Smooth muscle cell (in vitro differentiated cells): ENCODE results near the gene SKI. TPM values are rescaled to one million over a fixed set of nuclear protein-coding genes. Genes with fewer than 3 reads are reported as not detected.

Source experiments
- DNase-seq: peaks from one replicate; lab custom pipeline; 2025; ENCODE audit not compliant: unreplicated experiment; lab: John Stamatoyannopoulos, UW
- H2AFZ ChIP-seq: fragments of 200-600 bp; sonication (generic); 2 replicates; pipeline ENCODE4 v1.6.0; 2016; ENCODE audit warnings: antibody characterized with exemption, low read depth, mild to moderate bottlenecking
- H3F3A ChIP-seq: fragments of 200-600 bp; sonication (generic); 2 replicates; pipeline ENCODE4 v1.6.0; 2017; ENCODE audit warnings: antibody characterized with exemption, low read depth
- H3K27ac ChIP-seq: fragments of 200-600 bp; sonication (generic); 2 replicates; pipeline ENCODE4 v1.5.1; 2016; ENCODE audit warnings: low read depth, mild to moderate bottlenecking
- H3K27me3 ChIP-seq: fragments of 200-600 bp; sonication (generic); 2 replicates; pipeline ENCODE4 v1.6.1; 2016; ENCODE audit warnings: low read depth, mild to moderate bottlenecking
- H3K36me3 ChIP-seq: fragments of 200-600 bp; sonication (generic); 2 replicates; pipeline ENCODE4 v1.5.1; 2016; ENCODE audit warnings: low read depth
- H3K4me1 ChIP-seq: fragments of 200-600 bp; sonication (generic); 2 replicates; pipeline ENCODE4 v1.5.1; 2016; ENCODE audit warnings: low read depth
- H3K4me2 ChIP-seq: fragments of 200-600 bp; sonication (generic); 2 replicates; pipeline ENCODE4 v1.6.0; 2016; ENCODE audit warnings: mild to moderate bottlenecking
- H3K4me3 ChIP-seq: fragments of 200-600 bp; sonication (generic); 2 replicates; pipeline ENCODE4 v1.5.1; 2016; ENCODE audit warnings: mild to moderate bottlenecking
- H3K79me2 ChIP-seq: fragments of 200-600 bp; sonication (generic); 2 replicates; pipeline ENCODE4 v1.6.0; 2016; ENCODE audit warnings: low read depth, mild to moderate bottlenecking
- H3K9ac ChIP-seq: fragments of 200-600 bp; sonication (generic); 2 replicates; pipeline ENCODE4 v1.6.0; 2016; ENCODE audit warnings: low read depth
- H3K9me3 ChIP-seq: fragments of 200-600 bp; sonication (generic); replicated peaks from 2 replicates; pipeline ENCODE4 v1.5.1; 2016; ENCODE audit warnings: low read depth
- H4K20me1 ChIP-seq: fragments of 200-600 bp; sonication (generic); 2 replicates; pipeline ENCODE4 v1.6.0; 2016; ENCODE audit warnings: low read depth
- WGBS: methylation state at CpG from one replicate; pipeline ENCODE4 v1.1.7; 2016; ENCODE audit warnings: low lambda C conversion rate; 5-methylcytosine and 5-hydroxymethylcytosine counted together
- polyA plus RNA-seq: library from polyadenylated mRNA; unstranded; fragments of >200 nt; fragmentation: Nextera tagmentation; extraction: Ambion mirVana; gene quantifications from 2 replicates; pipeline ENCODE4 v1.2.1, GENCODE V29; 2016
- total RNA-seq: library from RNA; depleted of rRNA; stranded (reverse); fragments of >200 nt; gene quantifications from 2 replicates; pipeline ENCODE4 v1.2.3, GENCODE V29; 2014
- TF ChIP-seq, protein P1 (sequence below): fragments of 200-600 bp; sonication (generic); IDR thresholded peaks from 2 replicates; pipeline ENCODE4 v1.5.1; 2017; ENCODE audit warnings: borderline replicate concordance, mild to moderate bottlenecking, antibody characterized with exemption; ENCODE audit not compliant: insufficient read depth, poor library complexity, severe bottlenecking

SKI gene
- total and polyA plus RNA-seq, 2 experiments from 2014 or later, result 4.2 to 19.6 TPM

DNA sequence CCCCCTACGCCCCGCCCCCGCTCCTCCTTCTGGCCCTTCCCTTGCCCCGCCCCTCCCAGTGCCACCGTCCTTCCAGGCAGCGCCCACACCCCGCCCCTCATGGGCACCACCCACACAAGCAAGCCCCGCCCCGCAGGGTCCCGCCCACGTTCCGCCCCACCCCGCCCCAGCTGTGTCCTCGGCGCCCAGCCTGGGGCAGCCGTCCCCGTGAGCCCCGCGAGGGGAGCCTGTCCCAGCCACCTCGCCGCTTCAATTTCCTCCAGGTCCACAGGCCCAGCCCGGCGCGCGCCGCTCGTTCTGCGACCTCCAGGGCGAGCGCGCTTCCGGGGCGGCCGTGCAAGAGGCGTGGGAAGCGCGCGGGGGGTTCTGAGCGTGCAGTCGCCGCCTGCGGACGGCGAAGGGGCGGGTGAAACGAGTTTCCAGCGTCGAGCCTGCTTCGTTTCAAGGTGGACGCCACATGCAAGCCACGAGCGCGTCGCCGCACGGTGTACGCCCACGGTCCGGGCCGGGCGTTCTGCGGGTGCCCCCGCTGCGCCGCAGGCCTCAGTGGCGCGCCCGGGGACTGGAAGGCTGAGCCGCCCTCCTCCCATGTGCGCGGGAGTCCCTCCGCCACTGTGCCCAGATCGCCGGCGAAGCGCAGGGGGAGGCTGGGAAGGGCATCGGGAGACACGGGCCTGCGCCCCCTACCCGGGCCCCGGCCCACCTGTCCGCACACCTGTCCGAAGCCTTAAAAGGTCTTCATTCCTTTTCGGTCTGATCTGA lies 22.7 kb upstream of the SKI start:
- H3K9ac ChIP-seq, result peak overlapping the region; percentile 36
- peak overlapping the region; percentile 45 for H3K27ac ChIP-seq
- WGBS, result 15% methylated on average over 61 of the region's 84 CpGs
- peak overlapping the region; percentile 80 for H3K4me2 ChIP-seq
- H3K27me3 ChIP-seq, result no peaks in the 10 kb centered on the region
- H4K20me1 ChIP-seq, result no peaks in the 10 kb centered on the region
- peaks cover 19% of the 10 kb centered on the region for H3K4me1 ChIP-seq
- peak overlapping the region; percentile 38 for H2AFZ ChIP-seq
- H3K79me2 ChIP-seq, result peaks cover 8% of the 10 kb centered on the region
- H3K9me3 ChIP-seq, result no peaks in the 10 kb centered on the region
- peak; percentile 98 for DNase-seq
- H3F3A ChIP-seq, result peaks cover 10% of the 10 kb centered on the region
- no peaks in the 10 kb centered on the region for H3K36me3 ChIP-seq
- H3K4me3 ChIP-seq, result peak overlapping the region; percentile 53
- TF ChIP-seq, protein P1, sequence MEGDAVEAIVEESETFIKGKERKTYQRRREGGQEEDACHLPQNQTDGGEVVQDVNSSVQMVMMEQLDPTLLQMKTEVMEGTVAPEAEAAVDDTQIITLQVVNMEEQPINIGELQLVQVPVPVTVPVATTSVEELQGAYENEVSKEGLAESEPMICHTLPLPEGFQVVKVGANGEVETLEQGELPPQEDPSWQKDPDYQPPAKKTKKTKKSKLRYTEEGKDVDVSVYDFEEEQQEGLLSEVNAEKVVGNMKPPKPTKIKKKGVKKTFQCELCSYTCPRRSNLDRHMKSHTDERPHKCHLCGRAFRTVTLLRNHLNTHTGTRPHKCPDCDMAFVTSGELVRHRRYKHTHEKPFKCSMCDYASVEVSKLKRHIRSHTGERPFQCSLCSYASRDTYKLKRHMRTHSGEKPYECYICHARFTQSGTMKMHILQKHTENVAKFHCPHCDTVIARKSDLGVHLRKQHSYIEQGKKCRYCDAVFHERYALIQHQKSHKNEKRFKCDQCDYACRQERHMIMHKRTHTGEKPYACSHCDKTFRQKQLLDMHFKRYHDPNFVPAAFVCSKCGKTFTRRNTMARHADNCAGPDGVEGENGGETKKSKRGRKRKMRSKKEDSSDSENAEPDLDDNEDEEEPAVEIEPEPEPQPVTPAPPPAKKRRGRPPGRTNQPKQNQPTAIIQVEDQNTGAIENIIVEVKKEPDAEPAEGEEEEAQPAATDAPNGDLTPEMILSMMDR, result no peak

DNA sequence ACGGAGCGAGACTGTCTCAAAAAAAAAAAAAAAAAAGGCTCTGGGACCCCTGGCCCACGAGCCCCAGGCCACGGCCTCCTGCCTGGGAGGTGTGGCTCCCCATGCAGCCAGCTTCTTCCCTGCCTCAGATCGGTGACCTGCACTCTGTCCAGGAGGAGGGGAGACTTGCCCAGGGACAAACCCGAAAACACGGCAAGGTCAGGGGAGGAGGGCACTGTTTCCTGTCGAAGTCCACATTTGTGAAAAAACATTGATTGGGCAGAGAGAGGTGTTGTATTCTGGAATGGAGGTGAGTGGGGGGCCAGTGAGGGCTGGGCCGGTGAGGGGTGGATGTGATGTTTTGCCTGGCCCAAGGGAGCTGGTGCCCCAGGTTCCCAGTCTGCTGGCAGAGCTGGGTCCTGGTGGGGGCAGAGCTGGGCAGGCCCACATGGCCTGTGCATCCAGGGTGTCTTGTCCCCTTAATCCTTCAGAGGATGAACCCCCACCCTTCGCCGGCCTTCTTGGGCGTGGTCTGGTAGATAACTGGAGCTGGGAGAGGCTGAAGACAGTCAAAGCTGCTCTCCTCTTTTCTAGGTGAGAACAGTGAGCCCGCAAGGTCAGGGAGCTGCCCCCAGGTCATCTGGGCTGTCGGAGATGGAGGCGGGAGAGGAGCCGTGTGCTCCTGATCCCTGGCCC lies 21.2 kb upstream of the SKI start:
- no peak for DNase-seq
- Histone ChIP-seq H3F3A (peaks cover 10% of the 10 kb centered on the region), H3K27ac (no peak overlapping the region), H3K36me3 (no peaks in the 10 kb centered on the region), H3K4me1 (peaks cover 20% of the 10 kb centered on the region), H2AFZ (no peak overlapping the region), H3K4me2 (no peak overlapping the region), H3K9ac (no peak overlapping the region), H3K4me3 (no peak overlapping the region), H3K9me3 (no peaks in the 10 kb centered on the region), H3K27me3 (no peaks in the 10 kb centered on the region), H4K20me1 (no peaks in the 10 kb centered on the region), H3K79me2 (no peaks in the 10 kb centered on the region)
- 83% methylated on average over 16 of the region's 16 CpGs for WGBS
- TF ChIP-seq, protein P1, result no peak

DNA sequence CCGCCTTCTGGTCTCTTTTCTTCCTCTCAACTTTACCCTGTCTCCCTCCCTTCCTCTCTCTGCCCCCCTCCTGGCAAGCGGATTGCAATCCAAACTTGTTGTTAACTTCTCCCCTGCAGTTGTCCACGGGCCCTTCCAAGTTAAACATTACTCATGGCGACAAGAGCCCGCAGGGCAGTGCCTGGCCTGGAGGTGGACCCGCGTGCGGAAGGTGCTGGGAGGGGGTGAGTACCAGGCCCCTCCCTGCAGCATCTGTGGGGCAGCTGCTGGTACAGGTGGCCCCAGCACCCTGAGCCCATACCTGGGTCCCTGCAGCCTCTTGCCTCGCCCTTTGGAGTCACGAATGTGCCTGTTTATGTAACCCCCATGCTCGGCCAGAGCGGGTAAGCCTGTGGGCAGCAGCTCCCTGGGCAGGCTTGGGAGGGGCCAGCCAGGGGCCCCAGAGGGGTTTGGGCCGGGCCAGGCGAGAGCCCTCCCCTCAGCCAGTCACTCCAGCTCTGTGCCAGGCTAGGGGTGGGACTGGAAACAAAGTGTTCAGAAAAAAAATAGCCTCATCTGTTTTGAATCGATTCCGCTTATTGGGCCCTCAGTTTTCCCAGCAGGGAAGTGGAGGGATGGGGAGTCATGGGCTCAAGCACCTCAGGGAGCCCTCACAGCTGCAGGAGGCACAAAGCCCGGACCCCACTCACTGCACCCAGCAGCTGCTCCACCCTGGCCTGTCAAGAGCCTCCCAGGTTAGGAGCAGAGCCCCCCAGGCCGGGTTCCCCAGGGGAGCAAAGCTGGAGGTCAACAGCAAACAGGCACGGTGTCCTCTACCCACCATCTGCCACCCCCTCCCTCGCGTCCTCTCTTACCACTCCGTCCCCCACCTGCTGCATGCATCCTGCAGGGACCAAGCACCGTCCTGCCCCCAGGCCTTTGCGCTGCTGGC lies 19.5 kb upstream of the SKI start:
- Histone ChIP-seq H3K36me3 (no peaks in the 10 kb centered on the region), H3K4me3 (no peak overlapping the region), H3K79me2 (no peaks in the 10 kb centered on the region), H3K4me1 (peaks cover 35% of the 10 kb centered on the region), H3F3A (peaks cover 15% of the 10 kb centered on the region), H3K27me3 (no peaks in the 10 kb centered on the region), H4K20me1 (no peaks in the 10 kb centered on the region), H3K9ac (no peak overlapping the region), H2AFZ (no peak overlapping the region), H3K4me2 (no peak overlapping the region), H3K27ac (no peak overlapping the region), H3K9me3 (no peaks in the 10 kb centered on the region)
- TF ChIP-seq, protein P1, result no peak
- 75% methylated on average over 20 of the region's 24 CpGs for WGBS
- no peak for DNase-seq
